Neural cell (in vitro differentiated cells): ENCODE measurements around the gene DKC1. TPM values are rescaled to one million over a fixed set of nuclear protein-coding genes. Genes with fewer than 3 reads are reported as not detected.

Source experiments
- H2AFZ ChIP-seq: fragments of 200-600, 300-800 bp; sonication (generic), shearing (Covaris generic); 2 replicates; pipeline ENCODE4 v1.6.0; 2014; ENCODE audit warnings: low read depth, mild to moderate bottlenecking, antibody characterized with exemption, low read length, moderate library complexity
- H3F3A ChIP-seq: fragments of 200-600 bp; shearing (Covaris generic); 2 replicates; pipeline ENCODE4 v1.6.1; 2016; ENCODE audit warnings: mild to moderate bottlenecking, moderate library complexity, mixed read lengths, antibody characterized with exemption, low read length; ENCODE audit not compliant: insufficient read depth, poor library complexity, severe bottlenecking
- H3K27ac ChIP-seq: fragments of 200-600, 300-800 bp; sonication (generic), shearing (Covaris generic); 2 replicates; pipeline ENCODE4 v1.5.1; 2014; ENCODE audit warnings: mild to moderate bottlenecking, low read length, moderate library complexity
- H3K27me3 ChIP-seq: fragments of 300-800, 200-600 bp; sonication (generic), shearing (Covaris generic); 2 replicates; pipeline ENCODE4 v1.6.0; 2014; ENCODE audit warnings: mild to moderate bottlenecking, low read depth, low read length, moderate library complexity; ENCODE audit not compliant: insufficient read depth
- H3K36me3 ChIP-seq: fragments of 300-800, 200-600 bp; sonication (generic), shearing (Covaris generic); 2 replicates; pipeline ENCODE4 v1.5.1; 2014; ENCODE audit warnings: mild to moderate bottlenecking, antibody characterized with exemption, low read length, moderate library complexity; ENCODE audit not compliant: insufficient read depth
- H3K4me2 ChIP-seq: fragments of 300-800, 200-600 bp; sonication (generic), shearing (Covaris generic); 2 replicates; pipeline ENCODE4 v1.6.0; 2014; ENCODE audit warnings: mild to moderate bottlenecking, low read length
- H3K4me3 ChIP-seq: fragments of 300-800, 200-600 bp; sonication (generic), shearing (Covaris generic); 2 replicates; pipeline ENCODE4 v1.5.1; 2014; ENCODE audit warnings: mild to moderate bottlenecking, low read length, moderate library complexity
- H3K79me2 ChIP-seq: fragments of 200-600 bp; shearing (Covaris generic); replicated peaks from 2 replicates; pipeline ENCODE4 v1.6.0; 2014; ENCODE audit warnings: mild to moderate bottlenecking, low read length, moderate library complexity; ENCODE audit not compliant: insufficient read depth
- H3K9ac ChIP-seq: fragments of 300-800, 200-600 bp; sonication (generic), shearing (Covaris generic); 2 replicates; pipeline ENCODE4 v1.6.1; 2016; ENCODE audit warnings: mild to moderate bottlenecking, low read length, mixed read lengths
- H3K9me2 ChIP-seq: fragments of 200-600 bp; shearing (Covaris generic); 2 replicates; pipeline ENCODE4 v1.6.1; 2016; ENCODE audit warnings: mild to moderate bottlenecking, low read length, mixed read lengths; ENCODE audit not compliant: insufficient read depth
- H3K9me3 ChIP-seq: fragments of 200-600, 300-800 bp; sonication (generic), shearing (Covaris generic); 2 replicates; pipeline ENCODE4 v1.6.1; 2016; ENCODE audit warnings: mild to moderate bottlenecking, mixed run types, low read length, moderate library complexity, mixed read lengths
- H4K20me1 ChIP-seq: fragments of 200-600 bp; shearing (Covaris generic); 2 replicates; pipeline ENCODE4 v1.6.1; 2016; ENCODE audit warnings: mild to moderate bottlenecking, mixed run types; ENCODE audit not compliant: insufficient read depth
- CTCF ChIP-seq: fragments of 450-650 bp; IDR thresholded peaks from 2 replicates; pipeline ENCODE4 v1.5.1; 2014; ENCODE audit warnings: antibody characterized with exemption, mild to moderate bottlenecking, moderate library complexity; ENCODE audit not compliant: poor library complexity, severe bottlenecking
- EP300 ChIP-seq: fragments of 450-650 bp; conservative IDR thresholded peaks from 2 replicates; pipeline ENCODE4 v1.6.1; 2014; ENCODE audit warnings: antibody characterized with exemption, mild to moderate bottlenecking, moderate library complexity; ENCODE audit not compliant: poor library complexity, severe bottlenecking
- EZH2 ChIP-seq: fragments of 200-600, 300-800 bp; shearing (Covaris generic), sonication (generic); IDR thresholded peaks from 2 replicates; pipeline ENCODE4 v1.6.1; 2014; ENCODE audit warnings: antibody characterized with exemption, low read length, borderline replicate concordance, mild to moderate bottlenecking; ENCODE audit not compliant: insufficient read depth, poor library complexity, severe bottlenecking
- MXI1 ChIP-seq: fragments of 450-650 bp; conservative IDR thresholded peaks from 2 replicates; pipeline ENCODE4 v1.6.1; 2014; ENCODE audit warnings: antibody characterized with exemption, mild to moderate bottlenecking; ENCODE audit not compliant: poor library complexity, severe bottlenecking
- POLR2AphosphoS5 ChIP-seq: IDR thresholded peaks from 2 replicates; pipeline ENCODE4 v1.6.1; 2012
- RAD21 ChIP-seq: fragments of 450-650 bp; conservative IDR thresholded peaks from 2 replicates; pipeline ENCODE4 v1.6.1; 2014; ENCODE audit warnings: antibody characterized with exemption, mild to moderate bottlenecking, moderate library complexity
- REST ChIP-seq: IDR thresholded peaks from 2 replicates; pipeline ENCODE4 v1.6.1; 2012; ENCODE audit warnings: borderline replicate concordance
- SMC3 ChIP-seq: fragments of 450-650 bp; conservative IDR thresholded peaks from 2 replicates; pipeline ENCODE4 v1.6.1; 2014; ENCODE audit warnings: antibody characterized with exemption, mild to moderate bottlenecking, moderate library complexity; ENCODE audit not compliant: poor library complexity
- TAF1 ChIP-seq: IDR thresholded peaks from 2 replicates; pipeline ENCODE4 v1.6.1; 2012; ENCODE audit warnings: low read depth
- polyA plus RNA-seq: library from polyadenylated mRNA; depleted of rRNA; stranded (reverse); fragments of >200 nt; gene quantifications from 2 replicates; pipeline ENCODE4 v1.2.3, GENCODE V29; 2014

DKC1 gene
- polyA plus RNA-seq, 1 donor from 2014 or later: 32.1 TPM

GRCh38 chrX:154799556-154800348, 37.1 kb downstream of the DKC1 start:
- no peak overlapping the region for H2AFZ ChIP-seq
- peaks cover 11% of the 10 kb centered on the region for H3K27me3 ChIP-seq
- no peaks in the 10 kb centered on the region for H3K79me2 ChIP-seq
- no peaks in the 10 kb centered on the region for H3K9me2 ChIP-seq
- no peaks in the 10 kb centered on the region for H3F3A ChIP-seq
- TF ChIP-seq SMC3: no peak
- no peak overlapping the region for H3K27ac ChIP-seq
- H3K9ac ChIP-seq: no peak overlapping the region
- H3K36me3 ChIP-seq: no peaks in the 10 kb centered on the region
- no peaks in the 10 kb centered on the region for H4K20me1 ChIP-seq
- no peak overlapping the region for H3K4me2 ChIP-seq
- H3K4me3 ChIP-seq: no peak overlapping the region
- H3K9me3 ChIP-seq: no peaks in the 10 kb centered on the region

GRCh38 chrX:154800478-154801210, 38.0 kb downstream of the DKC1 start:
- Histone ChIP-seq H3K27me3 (peaks cover 11% of the 10 kb centered on the region), H3K4me2 (no peak overlapping the region), H3K27ac (no peak overlapping the region), H2AFZ (no peak overlapping the region), H3K9me2 (no peaks in the 10 kb centered on the region), H3K36me3 (no peaks in the 10 kb centered on the region), H3K4me3 (no peak overlapping the region), H3K9ac (no peak overlapping the region), H4K20me1 (no peaks in the 10 kb centered on the region), H3F3A (no peaks in the 10 kb centered on the region), H3K79me2 (no peaks in the 10 kb centered on the region), H3K9me3 (no peaks in the 10 kb centered on the region)
- TF ChIP-seq EP300: no peak
- TF ChIP-seq EZH2: no peak
- TF ChIP-seq REST: no peak
- TF ChIP-seq POLR2AphosphoS5: no peak
- no peak for TF ChIP-seq CTCF
- no peak for TF ChIP-seq TAF1
- no peak for TF ChIP-seq MXI1
- no peak for TF ChIP-seq SMC3
- TF ChIP-seq RAD21: no peak
